ENCODE measurements around the gene CARNS1.

DNA sequence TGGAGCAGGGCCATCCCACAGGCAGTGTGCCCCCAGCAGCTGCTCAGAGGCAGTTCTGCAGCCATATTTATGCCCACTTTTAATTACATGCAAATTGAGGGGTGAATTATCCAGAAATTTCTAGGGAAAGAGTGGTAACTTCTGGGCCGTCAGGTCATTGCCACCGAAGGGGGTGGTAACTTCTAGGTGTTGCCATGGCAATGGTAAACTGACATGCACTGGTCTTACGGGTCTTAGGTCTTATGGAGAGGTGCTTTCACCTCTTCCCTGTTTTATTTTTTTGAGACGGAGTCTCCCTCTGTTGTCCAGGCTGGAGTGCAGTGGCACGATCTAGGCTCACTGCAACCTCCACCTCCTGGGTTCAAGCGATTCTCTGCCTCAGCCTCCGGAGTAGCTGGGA is 57.4 kb downstream of the CARNS1 start:
- no peak for TF ChIP-seq POLR2A (IDR thresholded peaks at IDR 0.05)
- TF ChIP-seq, protein P1, sequence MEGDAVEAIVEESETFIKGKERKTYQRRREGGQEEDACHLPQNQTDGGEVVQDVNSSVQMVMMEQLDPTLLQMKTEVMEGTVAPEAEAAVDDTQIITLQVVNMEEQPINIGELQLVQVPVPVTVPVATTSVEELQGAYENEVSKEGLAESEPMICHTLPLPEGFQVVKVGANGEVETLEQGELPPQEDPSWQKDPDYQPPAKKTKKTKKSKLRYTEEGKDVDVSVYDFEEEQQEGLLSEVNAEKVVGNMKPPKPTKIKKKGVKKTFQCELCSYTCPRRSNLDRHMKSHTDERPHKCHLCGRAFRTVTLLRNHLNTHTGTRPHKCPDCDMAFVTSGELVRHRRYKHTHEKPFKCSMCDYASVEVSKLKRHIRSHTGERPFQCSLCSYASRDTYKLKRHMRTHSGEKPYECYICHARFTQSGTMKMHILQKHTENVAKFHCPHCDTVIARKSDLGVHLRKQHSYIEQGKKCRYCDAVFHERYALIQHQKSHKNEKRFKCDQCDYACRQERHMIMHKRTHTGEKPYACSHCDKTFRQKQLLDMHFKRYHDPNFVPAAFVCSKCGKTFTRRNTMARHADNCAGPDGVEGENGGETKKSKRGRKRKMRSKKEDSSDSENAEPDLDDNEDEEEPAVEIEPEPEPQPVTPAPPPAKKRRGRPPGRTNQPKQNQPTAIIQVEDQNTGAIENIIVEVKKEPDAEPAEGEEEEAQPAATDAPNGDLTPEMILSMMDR (IDR thresholded peaks at IDR 0.05) = no peak

Data from esophagus squamous epithelium (tissue), 4 donors.